WTC11 (cell line): Measurements from ENCODE around the gene FAXDC2.

Experiments used
- ARID4B ChIP-seq: sonication (generic); formaldehyde crosslinking; IDR thresholded peaks from 2 replicates; pipeline ENCODE4 v1.8.0; 2023; ENCODE audit warnings: missing genetic modification reagents, mild to moderate bottlenecking, borderline replicate concordance
- CTCF ChIP-seq: fragments of 200-600 bp; IDR thresholded peaks from 2 replicates; pipeline ENCODE4 v1.8.0; 2022; ENCODE audit warnings: antibody characterized with exemption
- SP1 ChIP-seq: sonication (generic); formaldehyde crosslinking; conservative IDR thresholded peaks from 2 replicates; pipeline ENCODE4 v1.8.1; 2022; ENCODE audit warnings: missing genetic modification reagents
- USF1 ChIP-seq: sonication (generic); formaldehyde crosslinking; IDR thresholded peaks from 2 replicates; pipeline ENCODE4 v1.8.0; 2022; ENCODE audit warnings: mild to moderate bottlenecking, missing genetic modification reagents
- ZNF232 ChIP-seq: sonication (generic); formaldehyde crosslinking; IDR thresholded peaks from 2 replicates; pipeline ENCODE4 v1.8.0; 2022; ENCODE audit warnings: mild to moderate bottlenecking, missing genetic modification reagents
- TF ChIP-seq, protein P1 (sequence below): sonication (generic); formaldehyde crosslinking; IDR thresholded peaks from 2 replicates; pipeline ENCODE4 v1.8.0; 2022; ENCODE audit warnings: mild to moderate bottlenecking, missing genetic modification reagents
- TF ChIP-seq, protein P2 (sequence below): sonication (generic); formaldehyde crosslinking; IDR thresholded peaks from 2 replicates; pipeline ENCODE4 v1.8.1; 2023; ENCODE audit warnings: mild to moderate bottlenecking, missing genetic modification reagents, moderate library complexity
- TF ChIP-seq, protein P3 (sequence below): sonication (generic); formaldehyde crosslinking; IDR thresholded peaks from 2 replicates; pipeline ENCODE4 v1.8.1; 2022; ENCODE audit warnings: low read depth, mild to moderate bottlenecking, moderate library complexity, missing genetic modification reagents, borderline replicate concordance
- TF ChIP-seq, protein P4 (sequence below): sonication (generic); formaldehyde crosslinking; IDR thresholded peaks from 2 replicates; pipeline ENCODE4 v1.8.0; 2023; ENCODE audit warnings: mild to moderate bottlenecking, missing genetic modification reagents

DNA sequence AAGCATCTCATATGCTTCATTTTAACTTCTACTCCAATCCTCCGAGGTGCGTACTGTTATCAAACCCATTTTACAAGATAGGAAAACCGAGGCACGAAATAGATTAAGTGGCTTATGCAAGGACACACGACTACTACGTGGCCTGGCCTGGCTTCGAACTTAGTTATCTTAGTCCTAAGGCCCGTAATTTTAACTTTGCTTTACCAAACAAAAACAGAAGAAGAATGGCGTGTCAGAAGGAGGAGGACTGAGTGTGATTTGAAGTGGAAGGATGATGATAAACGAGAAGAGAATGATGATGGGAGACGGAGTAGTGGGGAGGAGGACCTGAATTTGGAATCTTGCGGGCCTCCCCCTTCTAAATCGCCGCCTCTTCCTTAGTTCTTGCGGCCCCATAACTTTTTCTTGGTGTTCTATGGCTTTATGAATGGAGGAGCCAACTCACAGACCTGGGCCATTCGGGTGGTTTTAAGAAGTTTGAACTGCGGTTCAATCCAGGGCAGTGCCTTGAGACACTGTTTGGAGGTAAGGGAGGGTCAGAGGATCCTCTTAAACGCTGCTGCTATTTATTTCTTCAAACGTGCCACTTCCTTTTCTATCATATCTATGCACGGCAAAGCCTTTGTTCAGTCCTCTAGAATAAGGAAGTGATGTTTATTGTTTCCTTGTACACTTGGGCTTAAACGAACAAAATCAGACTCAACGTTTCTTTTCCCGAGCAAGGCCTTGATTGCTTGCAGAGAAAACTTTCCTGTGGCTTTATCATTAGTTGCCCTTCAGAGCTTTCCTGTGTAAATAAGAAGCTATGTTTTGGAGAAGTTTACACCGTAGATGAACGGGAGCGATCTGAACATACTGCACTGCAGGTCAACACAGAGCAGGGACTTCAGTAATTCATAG is 8.8 kb upstream of the FAXDC2 start:
- TF ChIP-seq CTCF (no peak), ZNF232 (CRISPR knock-in tag) (no peak), SP1 (CRISPR knock-in tag) (no peak), USF1 (no peak), ARID4B (no peak)
- TF ChIP-seq, protein P1, sequence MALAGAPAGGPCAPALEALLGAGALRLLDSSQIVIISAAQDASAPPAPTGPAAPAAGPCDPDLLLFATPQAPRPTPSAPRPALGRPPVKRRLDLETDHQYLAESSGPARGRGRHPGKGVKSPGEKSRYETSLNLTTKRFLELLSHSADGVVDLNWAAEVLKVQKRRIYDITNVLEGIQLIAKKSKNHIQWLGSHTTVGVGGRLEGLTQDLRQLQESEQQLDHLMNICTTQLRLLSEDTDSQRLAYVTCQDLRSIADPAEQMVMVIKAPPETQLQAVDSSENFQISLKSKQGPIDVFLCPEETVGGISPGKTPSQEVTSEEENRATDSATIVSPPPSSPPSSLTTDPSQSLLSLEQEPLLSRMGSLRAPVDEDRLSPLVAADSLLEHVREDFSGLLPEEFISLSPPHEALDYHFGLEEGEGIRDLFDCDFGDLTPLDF (CRISPR knock-in tag) = no peak
- TF ChIP-seq, protein P2, sequence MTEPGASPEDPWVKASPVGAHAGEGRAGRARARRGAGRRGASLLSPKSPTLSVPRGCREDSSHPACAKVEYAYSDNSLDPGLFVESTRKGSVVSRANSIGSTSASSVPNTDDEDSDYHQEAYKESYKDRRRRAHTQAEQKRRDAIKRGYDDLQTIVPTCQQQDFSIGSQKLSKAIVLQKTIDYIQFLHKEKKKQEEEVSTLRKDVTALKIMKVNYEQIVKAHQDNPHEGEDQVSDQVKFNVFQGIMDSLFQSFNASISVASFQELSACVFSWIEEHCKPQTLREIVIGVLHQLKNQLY = no peak
- TF ChIP-seq, protein P3, sequence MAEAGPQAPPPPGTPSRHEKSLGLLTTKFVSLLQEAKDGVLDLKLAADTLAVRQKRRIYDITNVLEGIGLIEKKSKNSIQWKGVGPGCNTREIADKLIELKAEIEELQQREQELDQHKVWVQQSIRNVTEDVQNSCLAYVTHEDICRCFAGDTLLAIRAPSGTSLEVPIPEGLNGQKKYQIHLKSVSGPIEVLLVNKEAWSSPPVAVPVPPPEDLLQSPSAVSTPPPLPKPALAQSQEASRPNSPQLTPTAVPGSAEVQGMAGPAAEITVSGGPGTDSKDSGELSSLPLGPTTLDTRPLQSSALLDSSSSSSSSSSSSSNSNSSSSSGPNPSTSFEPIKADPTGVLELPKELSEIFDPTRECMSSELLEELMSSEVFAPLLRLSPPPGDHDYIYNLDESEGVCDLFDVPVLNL (CRISPR knock-in tag) = no peak
- TF ChIP-seq, protein P4, sequence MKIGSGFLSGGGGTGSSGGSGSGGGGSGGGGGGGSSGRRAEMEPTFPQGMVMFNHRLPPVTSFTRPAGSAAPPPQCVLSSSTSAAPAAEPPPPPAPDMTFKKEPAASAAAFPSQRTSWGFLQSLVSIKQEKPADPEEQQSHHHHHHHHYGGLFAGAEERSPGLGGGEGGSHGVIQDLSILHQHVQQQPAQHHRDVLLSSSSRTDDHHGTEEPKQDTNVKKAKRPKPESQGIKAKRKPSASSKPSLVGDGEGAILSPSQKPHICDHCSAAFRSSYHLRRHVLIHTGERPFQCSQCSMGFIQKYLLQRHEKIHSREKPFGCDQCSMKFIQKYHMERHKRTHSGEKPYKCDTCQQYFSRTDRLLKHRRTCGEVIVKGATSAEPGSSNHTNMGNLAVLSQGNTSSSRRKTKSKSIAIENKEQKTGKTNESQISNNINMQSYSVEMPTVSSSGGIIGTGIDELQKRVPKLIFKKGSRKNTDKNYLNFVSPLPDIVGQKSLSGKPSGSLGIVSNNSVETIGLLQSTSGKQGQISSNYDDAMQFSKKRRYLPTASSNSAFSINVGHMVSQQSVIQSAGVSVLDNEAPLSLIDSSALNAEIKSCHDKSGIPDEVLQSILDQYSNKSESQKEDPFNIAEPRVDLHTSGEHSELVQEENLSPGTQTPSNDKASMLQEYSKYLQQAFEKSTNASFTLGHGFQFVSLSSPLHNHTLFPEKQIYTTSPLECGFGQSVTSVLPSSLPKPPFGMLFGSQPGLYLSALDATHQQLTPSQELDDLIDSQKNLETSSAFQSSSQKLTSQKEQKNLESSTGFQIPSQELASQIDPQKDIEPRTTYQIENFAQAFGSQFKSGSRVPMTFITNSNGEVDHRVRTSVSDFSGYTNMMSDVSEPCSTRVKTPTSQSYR (CRISPR knock-in tag) = no peak
